GM20431 (cell line): ENCODE measurements around the gene BLTP3B.

Source experiments
- in situ Hi-C: fragments of 300-500 bp; cut with MseI, MboI; formaldehyde crosslinking; loops from one replicate; pipeline ENCODE4 v1.15.0; 2020; ENCODE audit warnings: low sequenced_read_pairs; ENCODE audit not compliant: unreplicated experiment

BLTP3B gene

DNA sequence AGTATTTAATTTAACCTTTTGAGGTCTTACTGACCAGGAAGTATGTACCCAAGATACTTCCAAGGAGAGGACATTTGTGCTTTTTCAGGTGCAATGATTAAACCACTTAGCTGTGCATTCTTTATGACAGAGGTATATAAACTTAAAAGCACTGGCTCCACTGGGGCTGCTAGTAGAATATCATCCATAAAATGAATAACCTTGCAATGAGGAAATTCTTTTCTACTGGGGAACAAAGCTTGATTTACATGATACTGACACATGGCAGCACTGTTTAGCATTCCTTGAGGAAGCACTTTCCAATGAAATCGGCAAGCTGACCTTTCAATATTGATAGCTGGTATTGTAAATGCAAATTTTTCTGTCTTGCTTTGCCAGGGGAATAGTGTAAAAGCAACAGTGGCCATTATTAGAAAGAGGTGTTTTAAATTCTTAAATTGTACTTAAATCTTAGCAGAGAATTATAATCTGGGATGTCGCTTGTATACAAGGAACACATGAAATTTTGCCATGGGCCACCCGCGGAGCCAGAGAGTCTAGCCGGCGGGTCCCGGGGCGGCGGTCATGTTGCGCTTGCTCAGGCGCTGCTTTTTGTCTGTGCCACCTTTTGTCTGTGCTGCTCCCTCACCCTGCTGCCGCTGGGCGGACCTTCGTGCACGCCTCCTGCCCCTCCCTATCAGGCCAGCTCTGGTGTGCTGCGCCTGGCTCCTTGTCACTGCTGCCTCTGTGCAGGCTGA lies 20.9 kb upstream of the BLTP3B start:
- in situ Hi-C loops, result no loop called here

- in situ Hi-C loops, result no loop called here
These were observed 16.9 kb upstream of the BLTP3B start for GRCh38 chr12:100159391-100160104.

DNA sequence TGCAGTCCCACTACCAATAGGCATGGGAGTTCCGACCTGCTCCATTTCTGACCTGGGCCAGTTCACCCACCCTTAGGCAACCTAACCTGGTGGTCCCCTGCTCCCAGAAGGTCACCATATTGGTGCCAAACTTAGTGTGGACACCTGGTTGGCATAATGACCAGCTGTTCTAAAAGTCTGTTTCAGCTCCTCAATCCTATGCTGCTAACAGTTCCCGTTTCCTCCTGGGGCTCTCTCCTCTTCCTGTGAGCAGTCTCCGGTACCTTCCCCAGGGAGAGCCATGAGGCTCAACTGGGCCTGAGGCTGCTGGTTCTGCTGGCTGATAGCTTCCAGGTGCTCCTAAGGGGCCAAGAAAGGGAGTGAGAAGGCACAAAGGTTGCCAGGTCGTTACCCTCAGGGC lies 15.9 kb upstream of the BLTP3B start:
- in situ Hi-C loops, result no loop called here

- in situ Hi-C loops, result no loop called here
These were observed 14.8 kb upstream of the BLTP3B start for GRCh38 chr12:100157427-100157821.

- in situ Hi-C loops, result no loop called here
These were observed 14.2 kb upstream of the BLTP3B start for GRCh38 chr12:100156731-100157426.

- in situ Hi-C loops, result no loop called here
These were observed 12.0 kb upstream of the BLTP3B start for GRCh38 chr12:100154474-100155247.

DNA sequence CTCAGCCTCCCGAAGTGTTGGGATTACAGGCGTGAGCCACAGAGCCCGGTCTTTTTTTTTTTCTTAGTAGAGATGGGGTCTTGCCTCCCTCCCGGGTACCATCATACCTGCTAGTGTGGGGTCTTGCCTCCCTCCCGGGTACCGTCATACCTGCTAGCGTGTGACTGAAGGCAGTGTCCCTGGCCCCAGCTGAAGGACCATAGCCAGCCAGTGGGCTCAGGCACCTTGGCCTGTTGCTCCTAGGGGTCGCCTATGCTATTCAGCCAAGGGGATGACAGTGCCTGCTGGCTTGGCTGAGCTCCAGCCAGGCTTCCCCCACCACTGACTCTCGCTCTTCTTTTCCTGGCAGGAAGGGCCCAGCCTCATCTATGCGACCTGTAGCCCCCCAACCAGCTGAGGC lies 10.5 kb upstream of the BLTP3B start:
- in situ Hi-C loops, result no loop called here

DNA sequence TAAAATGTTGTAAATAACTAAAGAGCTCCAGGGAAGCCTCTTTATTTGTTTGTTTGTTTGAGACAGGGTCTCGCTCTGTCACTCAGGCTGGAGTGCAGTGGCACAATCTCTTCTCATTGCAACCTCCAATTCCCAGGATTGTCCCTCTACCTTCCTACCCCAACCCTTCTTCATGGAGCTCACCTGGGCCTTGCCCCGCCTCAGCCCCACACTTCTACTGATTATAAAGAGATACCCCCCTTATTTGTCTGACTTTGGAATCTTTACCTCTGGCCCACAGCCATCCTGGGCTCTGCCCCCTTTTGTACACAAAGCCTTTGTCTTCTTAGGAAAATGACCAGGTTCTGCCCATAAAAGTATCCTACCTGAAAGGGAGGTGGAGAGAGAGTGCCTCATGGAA lies 9.1 kb upstream of the BLTP3B start:
- in situ Hi-C loops, result no loop called here

DNA sequence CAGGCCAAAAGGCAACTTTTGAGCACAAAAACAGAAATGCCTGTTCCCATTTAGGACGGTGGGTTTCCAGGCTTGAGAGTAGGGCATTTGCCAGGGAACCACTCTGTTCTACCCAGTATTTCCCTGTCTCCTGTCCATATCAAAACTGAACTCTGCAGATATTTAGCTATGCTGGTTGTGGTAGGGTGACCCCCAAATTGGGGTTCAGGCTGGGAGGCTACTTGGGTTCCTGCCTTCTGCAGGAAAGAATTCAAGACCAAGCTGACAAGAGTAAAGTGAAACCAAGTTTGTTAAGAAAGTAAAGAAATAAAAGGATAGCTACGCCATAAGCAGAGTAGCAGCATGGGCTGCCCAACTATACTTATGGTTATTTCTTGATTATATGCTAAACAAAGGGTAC lies 3.6 kb upstream of the BLTP3B start:
- in situ Hi-C loops, result no loop called here

GRCh38 chr12:100145643-100146042 lies 3.0 kb upstream of the BLTP3B start:
- in situ Hi-C loops, result no loop called here

DNA sequence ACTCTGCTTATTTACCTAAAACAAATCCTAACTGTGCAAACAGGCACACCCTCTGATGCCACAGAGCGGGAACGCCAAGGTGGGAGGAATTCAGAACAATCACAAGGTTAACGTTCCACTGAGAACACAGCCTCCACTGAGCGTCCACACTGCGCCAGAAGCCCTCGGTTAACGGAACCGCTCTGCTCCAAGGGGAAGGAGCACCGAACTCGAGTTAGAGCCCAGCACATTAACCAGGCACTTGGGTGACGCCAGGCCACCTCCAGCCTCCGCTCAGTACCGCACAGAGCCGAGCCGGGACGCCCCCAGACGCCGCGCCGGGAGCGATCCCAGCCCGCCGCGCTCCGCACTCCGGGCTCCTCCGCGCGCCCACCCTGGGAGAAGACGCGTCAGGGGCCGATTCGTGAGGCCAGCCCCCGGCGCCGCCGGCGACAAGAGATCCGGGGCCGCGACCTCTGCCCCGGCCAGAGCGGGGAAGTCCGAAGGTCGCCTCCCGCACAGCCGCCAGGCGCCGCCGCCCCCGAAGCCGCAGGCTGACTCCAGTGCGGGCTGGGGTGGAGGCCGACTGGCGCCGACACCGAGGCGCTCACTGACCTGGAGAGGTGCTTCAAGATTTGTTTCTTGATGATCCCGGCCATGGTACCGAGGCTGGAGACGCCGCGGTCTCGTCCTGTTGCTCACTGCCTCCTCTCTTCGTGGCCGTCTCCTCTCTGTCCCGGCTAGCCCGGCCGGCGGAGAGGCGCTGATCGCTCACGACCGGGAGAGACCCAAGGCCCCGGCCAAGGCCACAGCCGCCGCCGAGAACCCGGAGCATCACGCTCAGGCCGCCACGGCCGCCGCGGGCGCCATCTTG lies 450 bp downstream of the BLTP3B start:
- in situ Hi-C loops, result no loop called here

- in situ Hi-C loops, result no loop called here
These were observed 1.0 kb downstream of the BLTP3B start for GRCh38 chr12:100141666-100141997.

DNA sequence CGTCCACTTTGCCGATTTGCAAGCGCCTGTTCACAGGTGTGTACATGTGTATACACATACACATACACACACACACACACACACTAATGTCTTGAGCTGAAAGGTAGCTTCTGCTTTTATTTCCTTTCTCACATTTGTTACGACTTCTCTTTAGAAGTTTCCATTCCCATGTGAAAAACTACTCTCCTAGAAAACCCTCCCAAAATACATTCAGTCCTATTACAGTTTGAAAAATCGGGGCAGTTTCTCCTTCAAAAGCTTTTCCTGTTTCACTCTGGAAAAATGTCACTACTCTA lies 3.9 kb downstream of the BLTP3B start:
- in situ Hi-C loops, result no loop called here

DNA sequence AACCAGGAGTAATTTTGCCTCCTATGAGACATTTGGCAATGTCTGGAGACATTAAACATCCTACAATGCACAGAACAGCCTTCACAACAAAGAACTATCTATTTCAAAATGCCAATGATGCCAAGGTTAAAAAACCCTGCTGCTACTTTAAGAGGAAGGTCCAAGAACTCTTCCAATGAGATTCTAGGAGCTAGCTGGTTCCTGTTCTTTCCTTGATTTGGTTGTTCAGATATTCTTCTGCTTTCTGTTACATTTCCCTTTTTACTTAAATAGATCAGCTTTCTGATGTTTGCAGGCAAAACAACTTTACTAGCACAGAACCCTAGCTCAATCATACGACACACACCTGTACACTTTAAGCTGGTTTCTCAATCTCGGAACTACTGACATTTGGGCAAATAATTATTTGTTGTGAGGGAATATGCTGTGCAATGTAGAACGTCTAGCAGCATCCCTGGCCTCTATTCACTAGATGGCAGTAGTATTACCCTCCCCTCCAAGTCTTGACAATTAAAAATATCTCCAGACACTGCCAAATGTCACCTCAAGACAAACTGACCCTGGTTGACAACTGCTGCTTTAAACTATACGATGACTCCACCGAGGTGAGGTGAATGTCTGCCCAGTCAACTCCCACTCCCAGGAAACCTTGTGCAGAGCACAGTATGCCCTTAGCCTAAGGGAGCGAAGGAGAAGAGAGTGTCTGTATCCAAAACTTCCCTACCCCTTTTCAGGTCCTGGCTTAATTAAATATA lies 4.4 kb downstream of the BLTP3B start:
- in situ Hi-C loops, result no loop called here

DNA sequence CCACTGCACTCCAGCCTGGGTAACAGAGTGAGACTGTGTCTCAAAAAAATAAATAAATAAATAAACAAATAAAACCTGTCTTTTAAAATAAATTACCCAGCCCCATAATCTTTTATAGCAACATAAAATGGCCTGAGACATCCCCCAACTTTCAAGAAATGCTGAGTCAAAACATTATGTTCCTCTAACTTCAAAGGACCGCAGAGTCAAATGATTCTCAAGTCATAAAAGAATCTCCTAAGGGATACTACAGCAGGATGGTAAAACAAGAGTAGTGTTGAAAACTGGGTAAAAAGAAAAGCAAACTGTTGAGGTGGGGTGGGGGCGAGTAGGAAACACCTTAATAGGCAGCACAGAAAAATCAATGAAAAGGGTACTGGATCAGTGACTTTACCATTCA lies 9.5 kb downstream of the BLTP3B start:
- in situ Hi-C loops, result no loop called here

GRCh38 chr12:100128512-100128908 lies 14.2 kb downstream of the BLTP3B start:
- in situ Hi-C loops, result no loop called here

DNA sequence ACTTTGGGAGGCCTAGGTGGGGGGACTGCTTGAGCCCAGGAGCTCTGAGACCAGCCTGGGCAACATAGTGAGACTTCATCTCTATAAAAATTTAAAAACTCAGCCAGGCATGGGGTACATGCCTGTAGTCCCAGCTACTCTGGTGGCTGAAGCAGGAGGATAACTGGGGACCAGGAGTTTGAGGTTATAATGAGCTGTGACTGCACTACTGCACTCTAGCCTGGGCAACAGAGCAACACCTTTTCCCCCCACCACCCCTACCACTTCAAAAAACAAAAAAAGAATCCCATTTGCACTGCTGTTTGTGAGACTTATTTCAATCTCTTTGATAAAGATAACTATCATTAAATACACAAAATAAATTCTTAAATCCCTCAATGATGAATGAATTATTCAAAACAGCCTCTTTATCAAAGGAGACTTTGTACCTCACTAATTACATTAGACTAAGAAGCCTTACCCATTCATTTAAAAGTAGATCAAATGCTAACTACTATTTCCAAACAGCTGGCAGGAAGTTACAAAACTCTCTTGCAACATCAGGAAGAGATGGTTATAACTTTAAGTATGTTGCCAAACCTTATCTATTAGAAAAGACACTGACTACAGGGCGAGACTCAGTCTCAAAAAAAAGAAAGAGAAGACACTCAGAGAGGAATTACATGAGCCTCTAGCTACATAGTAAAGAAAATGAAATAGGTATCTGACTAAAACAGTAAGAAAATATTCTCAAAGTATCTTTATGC lies 14.7 kb downstream of the BLTP3B start:
- in situ Hi-C loops, result no loop called here

DNA sequence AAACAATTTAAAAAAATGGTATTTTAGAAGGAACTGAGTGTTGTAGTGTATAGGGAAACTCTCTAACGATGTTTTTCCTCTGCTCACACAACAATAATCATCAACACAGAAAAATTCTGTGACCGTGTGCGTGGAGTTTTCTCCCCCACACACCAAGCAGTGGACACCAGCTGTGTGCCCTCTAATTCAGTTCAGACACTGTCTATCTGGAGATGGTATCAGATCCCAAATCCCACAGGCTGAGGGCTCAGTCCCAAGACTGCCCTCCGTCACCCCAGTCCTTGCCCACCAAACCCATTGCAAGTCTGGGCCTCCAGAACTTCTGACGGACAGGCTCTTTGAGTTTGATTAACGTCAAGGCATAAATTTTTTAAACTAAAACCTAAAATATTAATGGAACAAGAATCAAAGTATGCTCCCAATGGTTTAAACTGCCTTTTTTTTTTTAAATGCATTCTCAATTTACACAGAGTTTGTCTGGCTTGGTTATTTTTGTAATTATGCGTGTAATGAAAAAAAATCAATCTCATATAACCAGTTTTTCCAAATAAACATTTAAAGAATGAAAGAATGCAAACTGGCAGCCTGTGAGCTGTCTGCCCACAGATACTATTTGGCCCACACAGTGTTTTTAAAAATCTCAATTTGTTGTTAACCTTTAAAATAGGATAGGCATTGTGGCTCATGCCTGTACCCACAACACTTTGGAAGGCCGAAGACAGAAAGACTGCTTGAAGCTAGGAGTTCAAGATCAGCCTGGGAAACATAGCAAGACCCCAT lies 19.2 kb downstream of the BLTP3B start:
- in situ Hi-C loops, result no loop called here
